Vagina (tissue), 2 donors: ENCODE results near the gene UBE4A. TPM values are rescaled to one million over a fixed set of nuclear protein-coding genes. Genes with fewer than 3 reads are reported as not detected.

ENCODE experiments used
- DNase-seq, 2 donors: peaks; one replicate each; pipeline ENCODE4 v3.0.0-alpha.2; 2017; ENCODE audit errors: extremely low spot score in 2 of 2
- H3K27ac ChIP-seq: fragments of 200-600 bp; sonication (generic); one replicate; pipeline ENCODE4 v1.5.1; 2019
- H3K27me3 ChIP-seq: fragments of 200-600 bp; sonication (generic); one replicate; pipeline ENCODE4 v1.5.1; 2019
- H3K36me3 ChIP-seq, 2 donors: fragments of 200-600 bp; sonication (generic); one replicate each; pipeline ENCODE4 v1.5.1; 2017 to 2019
- H3K4me1 ChIP-seq: fragments of 200-600 bp; sonication (generic); one replicate; pipeline ENCODE4 v1.5.1; 2019
- H3K4me3 ChIP-seq, 2 donors: fragments of 200-600 bp; sonication (generic); 1 replicate in 1 of 2; 2 replicates in 1 of 2; pipeline ENCODE4 v1.5.1; 2016 to 2019
- H3K9me3 ChIP-seq: fragments of 200-600 bp; sonication (generic); one replicate; pipeline ENCODE4 v1.5.1; 2019
- POLR2A ChIP-seq, 2 donors: fragments of 450-650 bp; IDR thresholded peaks; one replicate each; pipeline ENCODE4 v1.6.1; 2017; ENCODE audit warnings: antibody characterized with exemption in 2 of 2, mild to moderate bottlenecking in 2 of 2, moderate library complexity in 2 of 2
- POLR2AphosphoS5 ChIP-seq, 2 donors: sonication (generic); formaldehyde crosslinking; IDR thresholded peaks; one replicate each; pipeline ENCODE4 v1.9.0; 2017; ENCODE audit warnings: antibody characterized with exemption in 2 of 2, mild to moderate bottlenecking in 2 of 2, low read depth in 1 of 2; ENCODE audit not compliant: insufficient read depth in 1 of 2
- intact Hi-C: fragments of 100-400 bp; cut with DNase I; formaldehyde crosslinking; loops from one replicate; pipeline ENCODE4 v1.15.1; 2023
- total RNA-seq: library from RNA; depleted of rRNA; stranded (reverse); fragments of >200 nt; gene quantifications from one replicate; pipeline ENCODE4 v1.2.3, GENCODE V29; 2016
- TF ChIP-seq, protein P1 (sequence below), 3 experiments: fragments of 450-650 bp in 2 of 3; fragments of 200-600 bp in 1 of 3; sonication (generic) in 1 of 3; IDR thresholded peaks; one replicate each; pipeline ENCODE4 v1.5.1; 2017 to 2019; ENCODE audit warnings: antibody characterized with exemption in 3 of 3, mild to moderate bottlenecking in 2 of 3, moderate library complexity in 2 of 3

Gene UBE4A
- total RNA-seq, 1 donor from 2014 or later: 31.9 TPM

DNA sequence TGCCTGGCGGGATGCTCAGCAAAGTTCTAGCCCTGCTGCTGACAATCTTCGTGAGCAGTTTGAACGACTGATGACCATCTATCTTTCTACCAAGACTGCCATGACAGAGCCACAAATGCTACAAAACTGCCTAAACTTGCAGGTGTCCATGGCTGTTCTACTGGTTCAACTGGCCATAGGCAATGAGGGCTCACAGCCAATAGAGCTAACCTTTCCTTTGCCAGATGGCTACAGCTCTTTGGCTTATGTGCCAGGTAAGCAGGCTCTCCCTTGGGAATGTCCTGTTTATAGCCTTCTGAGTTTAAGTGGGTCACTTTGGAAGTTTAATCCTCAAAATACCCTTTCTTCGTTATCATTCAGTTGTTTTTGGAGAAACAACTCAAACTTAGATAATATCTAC, 20.1 kb downstream of the UBE4A start:
- TF ChIP-seq, protein P1, sequence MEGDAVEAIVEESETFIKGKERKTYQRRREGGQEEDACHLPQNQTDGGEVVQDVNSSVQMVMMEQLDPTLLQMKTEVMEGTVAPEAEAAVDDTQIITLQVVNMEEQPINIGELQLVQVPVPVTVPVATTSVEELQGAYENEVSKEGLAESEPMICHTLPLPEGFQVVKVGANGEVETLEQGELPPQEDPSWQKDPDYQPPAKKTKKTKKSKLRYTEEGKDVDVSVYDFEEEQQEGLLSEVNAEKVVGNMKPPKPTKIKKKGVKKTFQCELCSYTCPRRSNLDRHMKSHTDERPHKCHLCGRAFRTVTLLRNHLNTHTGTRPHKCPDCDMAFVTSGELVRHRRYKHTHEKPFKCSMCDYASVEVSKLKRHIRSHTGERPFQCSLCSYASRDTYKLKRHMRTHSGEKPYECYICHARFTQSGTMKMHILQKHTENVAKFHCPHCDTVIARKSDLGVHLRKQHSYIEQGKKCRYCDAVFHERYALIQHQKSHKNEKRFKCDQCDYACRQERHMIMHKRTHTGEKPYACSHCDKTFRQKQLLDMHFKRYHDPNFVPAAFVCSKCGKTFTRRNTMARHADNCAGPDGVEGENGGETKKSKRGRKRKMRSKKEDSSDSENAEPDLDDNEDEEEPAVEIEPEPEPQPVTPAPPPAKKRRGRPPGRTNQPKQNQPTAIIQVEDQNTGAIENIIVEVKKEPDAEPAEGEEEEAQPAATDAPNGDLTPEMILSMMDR (IDR thresholded peaks at IDR 0.05): no peak
- TF ChIP-seq POLR2AphosphoS5 (IDR thresholded peaks at IDR 0.05; ENCODE audit: insufficient read depth in 1 of 2, low read depth in 1 of 2): no peak
- TF ChIP-seq POLR2A (IDR thresholded peaks at IDR 0.05): no peak
- H3K27ac ChIP-seq: no peak overlapping the region
- H3K27me3 ChIP-seq: no peaks in the 10 kb centered on the region
- intact Hi-C loops: no loop called here
- H3K4me3 ChIP-seq: no peak overlapping the region
- no peaks in the 10 kb centered on the region for H3K4me1 ChIP-seq
- no peaks in the 10 kb centered on the region for H3K9me3 ChIP-seq
- peaks cover 3 to 88% of the 10 kb centered on the region in 2 donors for H3K36me3 ChIP-seq
- no peak for DNase-seq

DNA sequence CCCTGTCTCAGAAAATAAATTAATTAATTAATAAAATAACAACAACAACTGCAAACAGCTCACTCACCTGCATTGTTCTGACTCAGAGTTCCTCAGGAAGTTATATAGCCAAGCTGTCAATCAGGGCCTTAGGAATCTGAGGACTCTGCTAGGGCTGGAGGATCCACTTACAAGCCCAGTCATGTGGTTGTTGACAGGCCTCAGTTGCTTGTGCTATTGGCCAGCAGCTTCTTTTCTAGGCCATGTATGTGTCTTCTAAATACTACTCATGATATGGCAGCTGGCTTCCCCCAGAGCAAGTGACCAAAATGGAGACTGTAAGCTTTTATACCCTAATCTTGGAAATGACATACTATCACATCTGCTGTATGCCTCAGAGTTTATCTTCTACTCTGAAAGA, 21.2 kb downstream of the UBE4A start:
- Histone ChIP-seq H3K27me3 (no peaks in the 10 kb centered on the region), H3K36me3 (peaks cover 3 to 91% of the 10 kb centered on the region in 2 donors), H3K9me3 (no peaks in the 10 kb centered on the region), H3K27ac (no peak overlapping the region), H3K4me3 (no peak overlapping the region), H3K4me1 (no peaks in the 10 kb centered on the region)
- no peak for DNase-seq
- TF ChIP-seq POLR2AphosphoS5 (IDR thresholded peaks at IDR 0.05; ENCODE audit: insufficient read depth in 1 of 2, low read depth in 1 of 2): no peak
- no peak for TF ChIP-seq POLR2A (IDR thresholded peaks at IDR 0.05)
- TF ChIP-seq, protein P1 (IDR thresholded peaks at IDR 0.05): no peak
- intact Hi-C loops: no loop called here

DNA sequence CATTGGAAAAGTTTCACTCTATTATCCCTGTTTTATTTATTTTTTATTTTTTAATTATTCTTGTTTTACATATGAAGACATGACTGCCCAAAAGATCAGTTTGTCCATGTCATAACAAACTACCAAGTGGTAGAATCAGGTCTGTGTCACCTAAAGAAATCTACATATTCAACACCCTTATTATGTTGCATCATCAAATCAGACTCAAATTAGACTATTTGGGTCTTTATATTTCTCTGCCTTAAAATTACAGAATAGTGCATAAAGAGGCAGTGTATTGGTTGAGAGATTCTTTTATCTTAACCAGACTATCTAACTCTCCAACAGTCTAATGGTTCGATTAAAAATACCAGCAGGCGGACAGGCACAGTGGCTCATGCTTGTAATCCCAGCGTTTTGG, 23.6 kb downstream of the UBE4A start:
- Histone ChIP-seq H3K27me3 (no peaks in the 10 kb centered on the region), H3K4me3 (no peak overlapping the region), H3K9me3 (no peaks in the 10 kb centered on the region), H3K27ac (no peak overlapping the region), H3K4me1 (no peaks in the 10 kb centered on the region), H3K36me3 (peaks cover 3 to 97% of the 10 kb centered on the region in 2 donors)
- DNase-seq: no peak
- TF ChIP-seq POLR2AphosphoS5 (IDR thresholded peaks at IDR 0.05; ENCODE audit: insufficient read depth in 1 of 2, low read depth in 1 of 2) (no peak), POLR2A (IDR thresholded peaks at IDR 0.05) (no peak)
- intact Hi-C loops: no loop called here

DNA sequence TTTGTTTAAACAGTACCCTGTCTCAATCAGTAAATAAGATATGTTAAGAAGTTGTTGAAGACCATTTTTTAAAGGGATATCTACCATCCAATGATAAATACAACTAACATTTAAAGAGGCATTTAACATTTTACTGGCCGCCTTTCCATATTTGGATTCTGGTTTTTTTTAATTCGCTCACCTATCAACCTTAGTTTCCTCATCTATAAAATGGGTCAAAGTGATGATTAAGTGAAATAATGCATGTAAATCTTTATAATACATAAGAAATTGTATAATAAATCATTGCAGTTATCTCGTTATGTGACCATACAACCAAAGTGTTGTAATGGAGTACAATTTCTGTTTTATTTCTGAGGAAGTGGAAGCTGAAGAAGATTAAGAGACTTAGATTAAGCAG, 24.3 kb downstream of the UBE4A start:
- DNase-seq: no peak
- intact Hi-C loops: no loop called here

DNA sequence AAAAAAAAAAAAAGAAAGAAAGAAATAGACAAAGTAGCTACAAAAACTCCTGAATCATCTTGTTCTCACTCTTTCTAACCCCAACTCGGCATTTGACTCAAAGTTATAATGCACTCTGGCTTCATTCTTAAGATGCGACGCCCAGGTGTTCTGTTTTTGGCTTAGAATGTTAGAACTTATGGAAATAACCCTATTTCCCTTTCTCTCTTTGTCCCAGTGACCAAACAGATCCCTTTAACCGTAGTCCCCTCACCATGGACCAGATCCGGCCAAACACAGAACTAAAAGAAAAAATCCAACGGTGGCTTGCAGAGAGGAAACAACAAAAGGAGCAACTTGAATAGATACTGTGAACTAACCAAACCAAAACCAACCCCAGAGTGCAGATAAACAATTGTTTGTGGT, 36.7 kb downstream of the UBE4A start:
- Histone ChIP-seq H3K27me3 (no peaks in the 10 kb centered on the region), H3K36me3 (peaks cover 5 to 57% of the 10 kb centered on the region in 2 donors), H3K27ac (no peak overlapping the region), H3K4me1 (peaks cover 7% of the 10 kb centered on the region), H3K4me3 (no peak overlapping the region), H3K9me3 (no peaks in the 10 kb centered on the region)
- no peak for DNase-seq
- TF ChIP-seq POLR2A (IDR thresholded peaks at IDR 0.05) (no peak), POLR2AphosphoS5 (IDR thresholded peaks at IDR 0.05; ENCODE audit: insufficient read depth in 1 of 2, low read depth in 1 of 2) (no peak)
- TF ChIP-seq, protein P1 (IDR thresholded peaks at IDR 0.05): no peak
- intact Hi-C loops: no loop called here

More for the DNA sequence above, 24.3 kb downstream of the UBE4A start:
- no peaks in the 10 kb centered on the region for H3K4me1 ChIP-seq
- H3K27ac ChIP-seq: no peak overlapping the region
- peaks cover 3 to 96% of the 10 kb centered on the region in 2 donors for H3K36me3 ChIP-seq
- no peaks in the 10 kb centered on the region for H3K27me3 ChIP-seq
- no peak for TF ChIP-seq POLR2A (IDR thresholded peaks at IDR 0.05)
- TF ChIP-seq POLR2AphosphoS5 (IDR thresholded peaks at IDR 0.05; ENCODE audit: insufficient read depth in 1 of 2, low read depth in 1 of 2): no peak
- TF ChIP-seq, protein P1 (IDR thresholded peaks at IDR 0.05): no peak
- no peak overlapping the region for H3K4me3 ChIP-seq
- H3K9me3 ChIP-seq: no peaks in the 10 kb centered on the region
